WTC11 (cell line): Measurements from ENCODE around the gene CRB2. TPM values are rescaled to one million over a fixed set of nuclear protein-coding genes. Genes with fewer than 3 reads are reported as not detected.

ENCODE experiments used
- ATAC-seq: fragments of 200-7000 bp; cut with Tn5 transposase; 2 replicates; pipeline ENCODE4 v1.10.0; 2021; ENCODE audit warnings: mild to moderate bottlenecking, moderate library complexity
- CTCF ChIA-PET: fragments of 300-600 bp; sonication (Branson Sonifier 250); formaldehyde crosslinking; loops from one replicate; lab custom pipeline; 2021; ENCODE audit warnings: antibody characterized with exemption; lab: Charles Lee
- POLR2A ChIA-PET: fragments of 350-600 bp; sonication (Branson Sonifier 250); formaldehyde crosslinking; loops from one replicate; lab custom pipeline; 2021; ENCODE audit warnings: antibody characterized with exemption; lab: Charles Lee
- DNase-seq: peaks from one replicate; pipeline ENCODE4 v3.0.0; 2021; ENCODE audit warnings: low spot score
- H3K27ac Mint-ChIP-seq: 2 replicates; pipeline ENCODE4 v1.8.0; 2021; ENCODE audit warnings: mixed read lengths
- H3K27me3 Mint-ChIP-seq: 2 replicates; pipeline ENCODE4 v1.8.0; 2021; ENCODE audit warnings: low read depth, mild to moderate bottlenecking, moderate library complexity, mixed read lengths
- H3K36me3 Mint-ChIP-seq: 2 replicates; pipeline ENCODE4 v1.8.0; 2021; ENCODE audit warnings: mixed read lengths
- H3K4me1 Mint-ChIP-seq: 2 replicates; pipeline ENCODE4 v1.8.0; 2022; ENCODE audit warnings: mixed read lengths
- H3K4me3 Mint-ChIP-seq: 2 replicates; pipeline ENCODE4 v1.8.0; 2021; ENCODE audit warnings: mild to moderate bottlenecking, moderate library complexity, mixed read lengths
- H3K9me3 Mint-ChIP-seq: 2 replicates; pipeline ENCODE4 v1.8.0; 2021; ENCODE audit warnings: mixed read lengths
- ATF6 ChIP-seq: sonication (generic); formaldehyde crosslinking; IDR thresholded peaks from 2 replicates; pipeline ENCODE4 v1.8.1; 2023; ENCODE audit warnings: mild to moderate bottlenecking, missing genetic modification reagents
- CBFB ChIP-seq: sonication (generic); formaldehyde crosslinking; IDR thresholded peaks from 2 replicates; pipeline ENCODE4 v1.8.1; 2022; ENCODE audit warnings: mild to moderate bottlenecking, low read depth, missing genetic modification reagents
- CREB1 ChIP-seq: sonication (generic); formaldehyde crosslinking; IDR thresholded peaks from 2 replicates; pipeline ENCODE4 v1.8.0; 2023; ENCODE audit warnings: mild to moderate bottlenecking, missing genetic modification reagents
- IRF2 ChIP-seq: sonication (generic); formaldehyde crosslinking; IDR thresholded peaks from 2 replicates; pipeline ENCODE4 v1.8.0; 2022; ENCODE audit warnings: low read depth, missing genetic modification reagents, borderline replicate concordance
- MYBL2 ChIP-seq: sonication (generic); formaldehyde crosslinking; IDR thresholded peaks from 2 replicates; pipeline ENCODE4 v1.8.1; 2023; ENCODE audit warnings: mild to moderate bottlenecking, moderate library complexity, missing genetic modification reagents
- PRDM15 ChIP-seq: sonication (generic); formaldehyde crosslinking; IDR thresholded peaks from 2 replicates; pipeline ENCODE4 v1.8.0; 2022; ENCODE audit warnings: missing genetic modification reagents
- TP53 ChIP-seq: sonication (generic); formaldehyde crosslinking; IDR thresholded peaks from 2 replicates; pipeline ENCODE4 v1.8.1; 2023; ENCODE audit warnings: mild to moderate bottlenecking, missing genetic modification reagents
- USF2 ChIP-seq: sonication (generic); formaldehyde crosslinking; IDR thresholded peaks from 2 replicates; pipeline ENCODE4 v1.8.1; 2023; ENCODE audit warnings: mild to moderate bottlenecking, missing genetic modification reagents, moderate library complexity
- ZNF396 ChIP-seq: fragments of 250-450 bp; sonication (Bioruptor Pico); IDR thresholded peaks from 2 replicates; pipeline ENCODE4 v1.8.0; 2021; ENCODE audit warnings: mild to moderate bottlenecking, moderate library complexity, borderline replicate concordance
- total RNA-seq: library from RNA; stranded (reverse); gene quantifications from 3 replicates; pipeline ENCODE4 v1.2.3, GENCODE V29; 2021
- TF ChIP-seq, protein P1 (sequence below): sonication (generic); formaldehyde crosslinking; IDR thresholded peaks from 2 replicates; pipeline ENCODE4 v1.8.0; 2023; ENCODE audit warnings: mild to moderate bottlenecking, missing genetic modification reagents
- TF ChIP-seq, protein P2 (sequence below): sonication (generic); formaldehyde crosslinking; IDR thresholded peaks from 2 replicates; pipeline ENCODE4 v1.8.0; 2023; ENCODE audit warnings: missing genetic modification reagents, mild to moderate bottlenecking, borderline replicate concordance
- TF ChIP-seq, protein P3 (sequence below): fragments of 250-450 bp; sonication (Bioruptor Pico); IDR thresholded peaks from 2 replicates; pipeline ENCODE4 v1.9.0; 2021; ENCODE audit warnings: mild to moderate bottlenecking
- TF ChIP-seq, protein P4 (sequence below): fragments of 250-450 bp; sonication (Bioruptor Pico); IDR thresholded peaks from 2 replicates; pipeline ENCODE4 v1.9.0; 2021; ENCODE audit warnings: mild to moderate bottlenecking

The CRB2 gene
- total RNA-seq, 1 experiment from 2014 or later = 3.5 TPM

DNA sequence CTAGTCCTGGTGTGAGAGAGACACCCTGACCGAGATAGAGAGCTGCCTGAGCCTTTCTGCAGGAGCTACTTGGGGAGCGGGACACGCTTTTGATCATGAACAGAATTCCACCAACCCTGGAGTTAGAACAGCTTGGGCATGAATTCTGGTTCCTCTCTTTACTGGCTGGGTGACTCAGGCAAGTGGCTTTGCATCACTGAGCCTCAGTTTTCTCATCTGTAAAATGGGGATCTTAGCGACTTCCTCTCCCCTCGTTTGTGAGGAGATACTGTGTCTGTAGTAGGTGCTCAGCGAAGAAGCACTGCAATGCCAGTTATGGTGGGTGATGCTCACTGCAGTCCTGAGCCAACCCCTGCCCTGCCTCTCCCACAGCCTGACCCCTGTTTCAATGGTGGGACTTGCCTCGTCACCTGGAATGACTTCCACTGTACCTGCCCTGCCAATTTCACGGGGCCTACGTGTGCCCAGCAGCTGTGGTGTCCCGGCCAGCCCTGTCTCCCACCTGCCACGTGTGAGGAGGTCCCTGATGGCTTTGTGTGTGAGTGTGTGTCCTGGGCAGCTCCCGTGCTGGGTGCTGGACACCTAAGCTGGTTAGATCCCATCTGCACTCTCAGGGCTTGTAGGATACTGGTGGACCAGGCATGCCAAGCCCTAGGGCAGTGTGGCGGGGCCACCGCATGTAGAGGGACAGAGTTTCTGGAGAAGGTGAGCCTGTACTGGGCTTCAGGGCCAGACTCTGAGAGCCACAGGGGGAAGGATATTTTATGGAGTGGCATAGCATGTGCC lies 16.0 kb downstream of the CRB2 start:
- no peaks in the 10 kb centered on the region for H3K9me3 Mint-ChIP-seq
- peaks cover 52% of the 10 kb centered on the region for H3K27me3 Mint-ChIP-seq
- peak overlapping the region; percentile 63 for H3K4me3 Mint-ChIP-seq
- POLR2A ChIA-PET = interaction anchor here (0.5 kb wide), 1 partner anchor 157 kb away, joined by 3 read pairs; no protein-coding TSS in a partner anchor
- CTCF ChIA-PET = interaction anchor here (0.9 to 1.6 kb wide), 3 partner anchors 12 to 23 kb away, joined by 3 to 6 read pairs (median 3); no protein-coding TSS in a partner anchor
- no peak for TF ChIP-seq USF2 (CRISPR knock-in tag)
- TF ChIP-seq IRF2 (CRISPR knock-in tag) = no peak
- TF ChIP-seq, protein P1, sequence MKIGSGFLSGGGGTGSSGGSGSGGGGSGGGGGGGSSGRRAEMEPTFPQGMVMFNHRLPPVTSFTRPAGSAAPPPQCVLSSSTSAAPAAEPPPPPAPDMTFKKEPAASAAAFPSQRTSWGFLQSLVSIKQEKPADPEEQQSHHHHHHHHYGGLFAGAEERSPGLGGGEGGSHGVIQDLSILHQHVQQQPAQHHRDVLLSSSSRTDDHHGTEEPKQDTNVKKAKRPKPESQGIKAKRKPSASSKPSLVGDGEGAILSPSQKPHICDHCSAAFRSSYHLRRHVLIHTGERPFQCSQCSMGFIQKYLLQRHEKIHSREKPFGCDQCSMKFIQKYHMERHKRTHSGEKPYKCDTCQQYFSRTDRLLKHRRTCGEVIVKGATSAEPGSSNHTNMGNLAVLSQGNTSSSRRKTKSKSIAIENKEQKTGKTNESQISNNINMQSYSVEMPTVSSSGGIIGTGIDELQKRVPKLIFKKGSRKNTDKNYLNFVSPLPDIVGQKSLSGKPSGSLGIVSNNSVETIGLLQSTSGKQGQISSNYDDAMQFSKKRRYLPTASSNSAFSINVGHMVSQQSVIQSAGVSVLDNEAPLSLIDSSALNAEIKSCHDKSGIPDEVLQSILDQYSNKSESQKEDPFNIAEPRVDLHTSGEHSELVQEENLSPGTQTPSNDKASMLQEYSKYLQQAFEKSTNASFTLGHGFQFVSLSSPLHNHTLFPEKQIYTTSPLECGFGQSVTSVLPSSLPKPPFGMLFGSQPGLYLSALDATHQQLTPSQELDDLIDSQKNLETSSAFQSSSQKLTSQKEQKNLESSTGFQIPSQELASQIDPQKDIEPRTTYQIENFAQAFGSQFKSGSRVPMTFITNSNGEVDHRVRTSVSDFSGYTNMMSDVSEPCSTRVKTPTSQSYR = no peak
- TF ChIP-seq CBFB (CRISPR knock-in tag) = no peak
- TF ChIP-seq, protein P2, sequence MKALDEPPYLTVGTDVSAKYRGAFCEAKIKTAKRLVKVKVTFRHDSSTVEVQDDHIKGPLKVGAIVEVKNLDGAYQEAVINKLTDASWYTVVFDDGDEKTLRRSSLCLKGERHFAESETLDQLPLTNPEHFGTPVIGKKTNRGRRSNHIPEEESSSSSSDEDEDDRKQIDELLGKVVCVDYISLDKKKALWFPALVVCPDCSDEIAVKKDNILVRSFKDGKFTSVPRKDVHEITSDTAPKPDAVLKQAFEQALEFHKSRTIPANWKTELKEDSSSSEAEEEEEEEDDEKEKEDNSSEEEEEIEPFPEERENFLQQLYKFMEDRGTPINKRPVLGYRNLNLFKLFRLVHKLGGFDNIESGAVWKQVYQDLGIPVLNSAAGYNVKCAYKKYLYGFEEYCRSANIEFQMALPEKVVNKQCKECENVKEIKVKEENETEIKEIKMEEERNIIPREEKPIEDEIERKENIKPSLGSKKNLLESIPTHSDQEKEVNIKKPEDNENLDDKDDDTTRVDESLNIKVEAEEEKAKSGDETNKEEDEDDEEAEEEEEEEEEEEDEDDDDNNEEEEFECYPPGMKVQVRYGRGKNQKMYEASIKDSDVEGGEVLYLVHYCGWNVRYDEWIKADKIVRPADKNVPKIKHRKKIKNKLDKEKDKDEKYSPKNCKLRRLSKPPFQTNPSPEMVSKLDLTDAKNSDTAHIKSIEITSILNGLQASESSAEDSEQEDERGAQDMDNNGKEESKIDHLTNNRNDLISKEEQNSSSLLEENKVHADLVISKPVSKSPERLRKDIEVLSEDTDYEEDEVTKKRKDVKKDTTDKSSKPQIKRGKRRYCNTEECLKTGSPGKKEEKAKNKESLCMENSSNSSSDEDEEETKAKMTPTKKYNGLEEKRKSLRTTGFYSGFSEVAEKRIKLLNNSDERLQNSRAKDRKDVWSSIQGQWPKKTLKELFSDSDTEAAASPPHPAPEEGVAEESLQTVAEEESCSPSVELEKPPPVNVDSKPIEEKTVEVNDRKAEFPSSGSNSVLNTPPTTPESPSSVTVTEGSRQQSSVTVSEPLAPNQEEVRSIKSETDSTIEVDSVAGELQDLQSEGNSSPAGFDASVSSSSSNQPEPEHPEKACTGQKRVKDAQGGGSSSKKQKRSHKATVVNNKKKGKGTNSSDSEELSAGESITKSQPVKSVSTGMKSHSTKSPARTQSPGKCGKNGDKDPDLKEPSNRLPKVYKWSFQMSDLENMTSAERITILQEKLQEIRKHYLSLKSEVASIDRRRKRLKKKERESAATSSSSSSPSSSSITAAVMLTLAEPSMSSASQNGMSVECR (CRISPR knock-in tag) = no peak
- TF ChIP-seq, protein P3, sequence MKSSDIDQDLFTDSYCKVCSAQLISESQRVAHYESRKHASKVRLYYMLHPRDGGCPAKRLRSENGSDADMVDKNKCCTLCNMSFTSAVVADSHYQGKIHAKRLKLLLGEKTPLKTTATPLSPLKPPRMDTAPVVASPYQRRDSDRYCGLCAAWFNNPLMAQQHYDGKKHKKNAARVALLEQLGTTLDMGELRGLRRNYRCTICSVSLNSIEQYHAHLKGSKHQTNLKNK (CRISPR knock-in tag) = no peak
- TF ChIP-seq CREB1 (CRISPR knock-in tag) = no peak
- TF ChIP-seq, protein P4, sequence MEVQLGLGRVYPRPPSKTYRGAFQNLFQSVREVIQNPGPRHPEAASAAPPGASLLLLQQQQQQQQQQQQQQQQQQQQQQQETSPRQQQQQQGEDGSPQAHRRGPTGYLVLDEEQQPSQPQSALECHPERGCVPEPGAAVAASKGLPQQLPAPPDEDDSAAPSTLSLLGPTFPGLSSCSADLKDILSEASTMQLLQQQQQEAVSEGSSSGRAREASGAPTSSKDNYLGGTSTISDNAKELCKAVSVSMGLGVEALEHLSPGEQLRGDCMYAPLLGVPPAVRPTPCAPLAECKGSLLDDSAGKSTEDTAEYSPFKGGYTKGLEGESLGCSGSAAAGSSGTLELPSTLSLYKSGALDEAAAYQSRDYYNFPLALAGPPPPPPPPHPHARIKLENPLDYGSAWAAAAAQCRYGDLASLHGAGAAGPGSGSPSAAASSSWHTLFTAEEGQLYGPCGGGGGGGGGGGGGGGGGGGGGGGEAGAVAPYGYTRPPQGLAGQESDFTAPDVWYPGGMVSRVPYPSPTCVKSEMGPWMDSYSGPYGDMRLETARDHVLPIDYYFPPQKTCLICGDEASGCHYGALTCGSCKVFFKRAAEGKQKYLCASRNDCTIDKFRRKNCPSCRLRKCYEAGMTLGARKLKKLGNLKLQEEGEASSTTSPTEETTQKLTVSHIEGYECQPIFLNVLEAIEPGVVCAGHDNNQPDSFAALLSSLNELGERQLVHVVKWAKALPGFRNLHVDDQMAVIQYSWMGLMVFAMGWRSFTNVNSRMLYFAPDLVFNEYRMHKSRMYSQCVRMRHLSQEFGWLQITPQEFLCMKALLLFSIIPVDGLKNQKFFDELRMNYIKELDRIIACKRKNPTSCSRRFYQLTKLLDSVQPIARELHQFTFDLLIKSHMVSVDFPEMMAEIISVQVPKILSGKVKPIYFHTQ (CRISPR knock-in tag) = no peak
- no peak for TF ChIP-seq TP53
- no peak for TF ChIP-seq ATF6 (CRISPR knock-in tag)
- no peak for TF ChIP-seq PRDM15 (CRISPR knock-in tag)
- TF ChIP-seq MYBL2 (CRISPR knock-in tag) = no peak
- no peak for TF ChIP-seq ZNF396
- no peaks in the 10 kb centered on the region for H3K36me3 Mint-ChIP-seq
- no peak for DNase-seq
- H3K27ac Mint-ChIP-seq = no peak overlapping the region
- no peak for ATAC-seq
- H3K4me1 Mint-ChIP-seq = peaks cover 14% of the 10 kb centered on the region
